ENCODE data around the gene CAMK1G. TPM values are rescaled to one million over a fixed set of nuclear protein-coding genes. Genes with fewer than 3 reads are reported as not detected.

Gene CAMK1G
- total and polyA plus RNA-seq, 2 donors (not counting 3 experiments of a cell fraction or from before 2014, with no cell fraction given) = not detected

DNA sequence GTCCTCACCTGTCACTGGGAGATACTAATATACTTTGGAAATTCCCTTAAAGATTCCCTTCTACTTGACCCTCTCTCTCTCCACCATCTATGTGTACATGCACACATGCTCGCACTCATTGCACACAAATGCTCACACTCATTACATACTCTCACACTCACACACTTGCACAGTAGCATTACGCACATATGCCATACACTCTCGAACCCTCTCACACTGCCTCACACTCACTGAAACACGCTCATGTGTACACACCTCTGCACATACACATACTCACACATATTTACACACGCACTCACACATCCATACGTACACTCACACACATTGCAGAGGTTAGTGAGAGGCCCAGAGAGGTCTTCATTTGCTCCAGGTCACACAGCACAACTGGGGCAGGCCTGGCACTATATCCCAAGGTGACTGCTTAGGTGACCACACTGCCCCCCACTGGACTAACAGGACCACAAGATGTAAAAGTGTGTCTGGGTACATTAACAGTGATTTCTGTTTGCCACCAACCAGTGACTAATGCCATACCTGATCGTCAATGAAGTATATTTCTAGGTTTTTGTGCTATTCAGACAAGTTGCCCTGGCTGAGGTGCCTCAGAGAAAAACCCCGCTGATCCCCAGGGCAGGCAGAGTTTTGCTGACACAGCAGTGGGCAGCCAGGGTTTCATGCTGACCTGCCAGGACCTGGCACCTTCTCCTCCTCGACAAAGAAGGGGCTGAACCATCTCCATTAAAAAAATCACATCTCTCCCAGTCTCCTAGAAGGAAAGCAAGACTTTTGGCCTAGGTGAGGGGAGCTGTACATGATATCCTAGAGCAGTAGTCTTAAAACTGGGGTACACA, 28.5 kb upstream of the CAMK1G start:
- Histone ChIP-seq H3K79me2 (ENCODE audit: control insufficient read depth, insufficient read depth, low read length) (no peaks in the 10 kb centered on the region), H3K27ac (ENCODE audit: insufficient read depth, low read depth, low read length) (no peak overlapping the region), H3K4me3 (replicated peaks in 1 of 3; ENCODE audit: insufficient read depth in 1 of 3, low read depth in 1 of 3, low read length in 3 of 3) (no peak overlapping the region), H4K20me1 (replicated peaks; ENCODE audit: control insufficient read depth, extremely low read depth, insufficient read depth, low read length) (no peaks in the 10 kb centered on the region), H3K27me3 (ENCODE audit: control insufficient read depth in 2 of 2, insufficient read depth in 2 of 2, low read length in 2 of 2) (peaks cover 2 to 5% of the 10 kb centered on the region in 2 experiments), H3K9ac (replicated peaks; ENCODE audit: extremely low read depth, insufficient read depth, low read length) (no peak overlapping the region), H2AFZ (ENCODE audit: low read depth, low read length) (no peak overlapping the region), H3K4me1 (ENCODE audit: control insufficient read depth, extremely low read depth, insufficient read depth, low read length) (no peaks in the 10 kb centered on the region), H3K9me1 (replicated peaks; ENCODE audit: control insufficient read depth, extremely low read depth, insufficient read depth, low read length) (no peaks in the 10 kb centered on the region), H3K4me2 (ENCODE audit: insufficient read depth, low read length) (no peak overlapping the region), H3K36me3 (ENCODE audit: control insufficient read depth in 2 of 2, extremely low read depth in 1 of 2, insufficient read depth in 2 of 2, low read length in 2 of 2) (no peaks in the 10 kb centered on the region), H3K9me3 (replicated peaks; ENCODE audit: control insufficient read depth, insufficient read depth, low read length) (no peaks in the 10 kb centered on the region)
- BruUV-seq (replicated peaks) = no TSS peak
- ChIA-PET CTCF (interaction anchor here (1.3 kb wide), 1 partner anchor 15 kb away, joined by 3 read pairs; no protein-coding TSS in a partner anchor), POLR2A (no interaction called here)
- dilution Hi-C loops (cut with MboI; ENCODE audit: extremely low pct_ligation_motif_present, low sequenced_read_pairs) (no loop called here), intact Hi-C loops (cut with micrococcal nuclease) (no loop called here)
- FAIRE-seq (no peak), DNase-seq (ENCODE audit: low read depth, low spot score) (no peak)
- TF ChIP-seq CTCF (IDR thresholded peaks at IDR 0.05; ENCODE audit: extremely low read depth in 1 of 2, insufficient read depth in 1 of 2, low read depth in 1 of 2, low read length in 2 of 2) (no peak), MYC (IDR thresholded peaks at IDR 0.05; ENCODE audit: low read depth, low read length) (no peak), JUN (IDR thresholded peaks at IDR 0.05; ENCODE audit: borderline replicate concordance, insufficient read depth, insufficient read length, low read depth) (no peak), FOS (IDR thresholded peaks at IDR 0.05; ENCODE audit: borderline replicate concordance, insufficient read depth, low read length) (no peak)

Measured in endothelial cell of umbilical vein (primary cell).